8988T (cell line): Measurements from ENCODE around the gene KCNJ3.

ENCODE experiments used
- DNase-seq: peaks from one replicate; pipeline ENCODE4 v3.0.0; 2011

KCNJ3 gene

GRCh38 chr2:154707994-154708575 lies 9.6 kb downstream of the KCNJ3 start:
- no peak for DNase-seq

GRCh38 chr2:154709215-154709614 lies 10.7 kb downstream of the KCNJ3 start:
- DNase-seq = no peak

- no peak for DNase-seq
Measured at GRCh38 chr2:154710078-154710477, 11.6 kb downstream of the KCNJ3 start.

- no peak for DNase-seq
Measured at GRCh38 chr2:154710685-154711084, 12.2 kb downstream of the KCNJ3 start.

- DNase-seq = no peak
Measured at GRCh38 chr2:154713675-154714074, 15.2 kb downstream of the KCNJ3 start.

GRCh38 chr2:154720651-154721050 lies 22.2 kb downstream of the KCNJ3 start:
- no peak for DNase-seq

GRCh38 chr2:154724194-154724797 lies 25.8 kb downstream of the KCNJ3 start:
- DNase-seq = no peak

GRCh38 chr2:154740361-154740760 lies 41.9 kb downstream of the KCNJ3 start:
- no peak for DNase-seq

GRCh38 chr2:154758871-154759270 lies 60.4 kb downstream of the KCNJ3 start:
- DNase-seq = no peak

GRCh38 chr2:154762638-154763037 lies 64.1 kb downstream of the KCNJ3 start:
- DNase-seq = no peak

- no peak for DNase-seq
Measured at GRCh38 chr2:154771664-154772284, 73.3 kb downstream of the KCNJ3 start.

GRCh38 chr2:154776825-154777224 lies 78.3 kb downstream of the KCNJ3 start:
- DNase-seq = no peak

GRCh38 chr2:154794406-154794805 lies 95.9 kb downstream of the KCNJ3 start:
- no peak for DNase-seq

GRCh38 chr2:154795651-154796050 lies 97.2 kb downstream of the KCNJ3 start:
- no peak for DNase-seq

GRCh38 chr2:154804451-154804850 lies 106.0 kb downstream of the KCNJ3 start:
- DNase-seq = no peak

GRCh38 chr2:154813636-154814035 lies 115.1 kb downstream of the KCNJ3 start:
- no peak for DNase-seq

GRCh38 chr2:154814856-154815255 lies 116.4 kb downstream of the KCNJ3 start:
- no peak for DNase-seq

- DNase-seq = no peak
Measured at GRCh38 chr2:154825358-154825757, 126.9 kb downstream of the KCNJ3 start.

- no peak for DNase-seq
Measured at GRCh38 chr2:154826827-154827226, 128.3 kb downstream of the KCNJ3 start.

- no peak for DNase-seq
Measured at GRCh38 chr2:154827286-154827685, 128.8 kb downstream of the KCNJ3 start.

GRCh38 chr2:154832711-154833110 lies 134.2 kb downstream of the KCNJ3 start:
- DNase-seq = no peak

GRCh38 chr2:154836632-154837031 lies 138.1 kb downstream of the KCNJ3 start:
- no peak for DNase-seq

GRCh38 chr2:154837035-154837434 lies 138.5 kb downstream of the KCNJ3 start:
- no peak for DNase-seq

GRCh38 chr2:154844513-154844912 lies 146.0 kb downstream of the KCNJ3 start:
- no peak for DNase-seq

GRCh38 chr2:154846842-154847241 lies 148.3 kb downstream of the KCNJ3 start:
- DNase-seq = no peak
